ENCODE data around the gene TIPARP.

GRCh38 chr3:156723182-156723619 is 48.8 kb downstream of the TIPARP start:
- TF ChIP-seq POLR2A (IDR thresholded peaks at IDR 0.05) (no peak), POLR2AphosphoS5 (IDR thresholded peaks at IDR 0.05) (no peak), CTCF (IDR thresholded peaks at IDR 0.05) (no peak)
